NCI-H2029 (cell line): ENCODE measurements around the gene RHBDD1.
A peak's percentile ranks its signal among the peaks of the same experiment; 100 is the strongest.

Source experiments
- DNase-seq: peaks from one replicate; lab custom pipeline; 2025; lab: John Stamatoyannopoulos, UW

RHBDD1 gene

GRCh38 chr2:226887940-226888339 is 52.1 kb downstream of the RHBDD1 start:
- no peak for DNase-seq

GRCh38 chr2:226888378-226888965 is 52.6 kb downstream of the RHBDD1 start:
- no peak for DNase-seq

GRCh38 chr2:226888971-226889370 is 53.1 kb downstream of the RHBDD1 start:
- no peak for DNase-seq

- DNase-seq = no peak
Observed at GRCh38 chr2:226890286-226890685, 54.4 kb downstream of the RHBDD1 start.

GRCh38 chr2:226891780-226892590 is 56.1 kb downstream of the RHBDD1 start:
- DNase-seq = no peak

- DNase-seq = no peak
Observed at GRCh38 chr2:226892729-226893128, 56.9 kb downstream of the RHBDD1 start.

- DNase-seq = no peak
Observed at GRCh38 chr2:226893216-226893615, 57.4 kb downstream of the RHBDD1 start.

- DNase-seq = no peak
Observed at GRCh38 chr2:226894752-226895151, 58.9 kb downstream of the RHBDD1 start.

- DNase-seq = no peak
Observed at GRCh38 chr2:226895579-226895978, 59.7 kb downstream of the RHBDD1 start.

GRCh38 chr2:226898121-226898520 is 62.3 kb downstream of the RHBDD1 start:
- DNase-seq = no peak

- peak; percentile 40 for DNase-seq
Observed at GRCh38 chr2:226898897-226899296, 63.0 kb downstream of the RHBDD1 start.

GRCh38 chr2:226902041-226902966 is 66.5 kb downstream of the RHBDD1 start:
- no peak for DNase-seq

- no peak for DNase-seq
Observed at GRCh38 chr2:226903179-226903578, 67.3 kb downstream of the RHBDD1 start.

- DNase-seq = no peak
Observed at GRCh38 chr2:226904592-226904991, 68.7 kb downstream of the RHBDD1 start.

GRCh38 chr2:226905718-226906117 is 69.9 kb downstream of the RHBDD1 start:
- no peak for DNase-seq

- no peak for DNase-seq
Observed at GRCh38 chr2:226906163-226906693, 70.4 kb downstream of the RHBDD1 start.

- no peak for DNase-seq
Observed at GRCh38 chr2:226909126-226909525, 73.3 kb downstream of the RHBDD1 start.

GRCh38 chr2:226909836-226910235 is 74.0 kb downstream of the RHBDD1 start:
- DNase-seq = no peak

GRCh38 chr2:226910384-226910783 is 74.5 kb downstream of the RHBDD1 start:
- DNase-seq = no peak

GRCh38 chr2:226911932-226912331 is 76.1 kb downstream of the RHBDD1 start:
- DNase-seq = no peak

- DNase-seq = no peak
Observed at GRCh38 chr2:226913641-226914040, 77.8 kb downstream of the RHBDD1 start.

- DNase-seq = no peak
Observed at GRCh38 chr2:226915846-226916360, 80.0 kb downstream of the RHBDD1 start.
